GM12801 (cell line): ENCODE data around the gene VAMP8.

Experiments
- CTCF ChIP-seq: IDR thresholded peaks from one replicate; pipeline ENCODE4 v1.5.1; 2011; ENCODE audit warnings: control low read depth; ENCODE audit not compliant: insufficient read length; ENCODE audit errors: extremely low read depth

VAMP8 gene

GRCh38 chr2:85549826-85550225, 27.6 kb upstream of the VAMP8 start:
- TF ChIP-seq CTCF: no peak

GRCh38 chr2:85550486-85550885, 26.9 kb upstream of the VAMP8 start:
- TF ChIP-seq CTCF: no peak

GRCh38 chr2:85551698-85552678, 25.4 kb upstream of the VAMP8 start:
- peak; percentile 93 for TF ChIP-seq CTCF

- no peak for TF ChIP-seq CTCF
Observed at GRCh38 chr2:85553184-85553583, 24.2 kb upstream of the VAMP8 start.

- TF ChIP-seq CTCF: no peak
Observed at GRCh38 chr2:85554980-85555612, 22.3 kb upstream of the VAMP8 start.

- no peak for TF ChIP-seq CTCF
Observed at GRCh38 chr2:85557130-85557529, 20.3 kb upstream of the VAMP8 start.

GRCh38 chr2:85558160-85558559, 19.2 kb upstream of the VAMP8 start:
- TF ChIP-seq CTCF: no peak
